ENCODE data around the gene BCL2.

BCL2 gene

GRCh38 chr18:63145166-63145850 lies 174.3 kb downstream of the BCL2 start:
- no peak overlapping the region for H3K4me3 ChIP-seq
- peaks cover 0 to 9% (median 0%) of the 10 kb centered on the region in 11 experiments; a peak in 2 of 22 replicates for H4K20me1 ChIP-seq
- peak overlapping the region in 9 of 11 experiments; percentile 15 to 88 (median 76); a peak in 14 of 22 replicates for H3K27ac ChIP-seq
- peaks cover 0 to 41% (median 22%) of the 10 kb centered on the region in 11 experiments; a peak in 16 of 22 replicates for H3K36me3 ChIP-seq
- H3K27me3 ChIP-seq: no peaks in the 10 kb centered on the region
- H3K9ac ChIP-seq: peak overlapping the region in 4 of 11 experiments; percentile 26 to 49 (median 41); a peak in 10 of 22 replicates
- H3K4me1 ChIP-seq: peaks cover 62 to 82% (median 73%) of the 10 kb centered on the region in 10 experiments
- H3K9me3 ChIP-seq (replicated peaks in 1 of 11): peaks cover 0 to 34% (median 15%) of the 10 kb centered on the region in 11 experiments; a peak in 15 of 22 replicates
- no peak for TF ChIP-seq Cebpa-rat (IDR thresholded peaks at IDR 0.05)
- peak overlapping the region; percentile 85 to 97 (median 92) for H3K4me2 ChIP-seq

GRCh38 chr18:63144748-63145147 lies 174.8 kb downstream of the BCL2 start:
- H3K27me3 ChIP-seq: no peaks in the 10 kb centered on the region
- TF ChIP-seq Cebpa-rat (IDR thresholded peaks at IDR 0.05): no peak
- H3K9me3 ChIP-seq (replicated peaks in 1 of 11): peaks cover 0 to 38% (median 19%) of the 10 kb centered on the region in 11 experiments; a peak in 14 of 22 replicates
- peak overlapping the region in 9 of 11 experiments; percentile 15 to 88 (median 76); a peak in 15 of 22 replicates for H3K27ac ChIP-seq
- peaks cover 66 to 88% (median 79%) of the 10 kb centered on the region in 10 experiments for H3K4me1 ChIP-seq
- peak overlapping the region in 5 of 11 experiments; percentile 1 to 74 (median 48); a peak in 9 of 22 replicates for H3K9ac ChIP-seq
- no peak overlapping the region for H3K4me3 ChIP-seq
- H4K20me1 ChIP-seq: peaks cover 0 to 9% (median 0%) of the 10 kb centered on the region in 11 experiments; a peak in 2 of 22 replicates
- peak overlapping the region; percentile 85 to 97 (median 92) for H3K4me2 ChIP-seq
- H3K36me3 ChIP-seq: peaks cover 0 to 37% (median 17%) of the 10 kb centered on the region in 11 experiments; a peak in 16 of 22 replicates

- H3K4me1 ChIP-seq: peaks cover 80 to 100% (median 93%) of the 10 kb centered on the region in 10 experiments
- H3K9ac ChIP-seq: peak overlapping the region; percentile 47 to 74 (median 63); a peak in 21 of 22 replicates
- H4K20me1 ChIP-seq: peaks cover 0 to 9% (median 0%) of the 10 kb centered on the region in 11 experiments; a peak in 2 of 22 replicates
- peak overlapping the region; percentile 13 to 88 (median 76); a peak in 21 of 22 replicates for H3K27ac ChIP-seq
- peak overlapping the region; percentile 28 to 55 (median 42); a peak in 19 of 20 replicates for H3K4me3 ChIP-seq
- peaks cover 0 to 23% (median 7%) of the 10 kb centered on the region in 11 experiments; a peak in 9 of 22 replicates for H3K36me3 ChIP-seq
- no peak for TF ChIP-seq Cebpa-rat (IDR thresholded peaks at IDR 0.05)
- H3K27me3 ChIP-seq: no peaks in the 10 kb centered on the region
- H3K4me2 ChIP-seq: peak overlapping the region; percentile 85 to 97 (median 92)
- H3K9me3 ChIP-seq (replicated peaks in 1 of 11): peaks cover 0 to 26% (median 14%) of the 10 kb centered on the region in 11 experiments; a peak in 13 of 22 replicates
Observed at GRCh38 chr18:63143330-63143771, 176.2 kb downstream of the BCL2 start.

- Histone ChIP-seq H4K20me1 (peaks cover 0 to 9% (median 0%) of the 10 kb centered on the region in 11 experiments; a peak in 2 of 22 replicates), H3K9ac (peak overlapping the region; percentile 47 to 74 (median 63); a peak in 21 of 22 replicates), H3K36me3 (peaks cover 0 to 17% (median 7%) of the 10 kb centered on the region in 11 experiments; a peak in 6 of 22 replicates), H3K4me1 (peaks cover 87 to 100% (median 99%) of the 10 kb centered on the region in 10 experiments), H3K27ac (peak overlapping the region; percentile 13 to 88 (median 77); a peak in 21 of 22 replicates), H3K27me3 (no peaks in the 10 kb centered on the region), H3K4me3 (peak overlapping the region; percentile 28 to 55 (median 42); a peak in 19 of 20 replicates), H3K9me3 (replicated peaks in 1 of 11) (peaks cover 0 to 23% (median 13%) of the 10 kb centered on the region in 11 experiments; a peak in 13 of 22 replicates), H3K4me2 (peak overlapping the region; percentile 85 to 97 (median 92))
- no peak for TF ChIP-seq Cebpa-rat (IDR thresholded peaks at IDR 0.05)
Observed at GRCh38 chr18:63142594-63143225, 176.9 kb downstream of the BCL2 start.

- Histone ChIP-seq H3K4me1 (peaks cover 96 to 100% (median 100%) of the 10 kb centered on the region in 10 experiments), H3K4me2 (peak overlapping the region; percentile 85 to 97 (median 92)), H3K9me3 (replicated peaks in 1 of 11) (peaks cover 0 to 14% (median 12%) of the 10 kb centered on the region in 11 experiments; a peak in 13 of 22 replicates), H3K27ac (peak overlapping the region in 10 of 11 experiments; percentile 71 to 88 (median 78); a peak in 21 of 22 replicates), H3K9ac (peak overlapping the region; percentile 17 to 74 (median 63); a peak in 20 of 22 replicates), H4K20me1 (peaks cover 0 to 9% (median 0%) of the 10 kb centered on the region in 11 experiments; a peak in 2 of 22 replicates), H3K27me3 (no peaks in the 10 kb centered on the region), H3K4me3 (peak overlapping the region in 9 of 10 experiments; percentile 12 to 55 (median 43); a peak in 12 of 20 replicates), H3K36me3 (peaks cover 0 to 14% (median 7%) of the 10 kb centered on the region in 11 experiments; a peak in 6 of 22 replicates)
- no peak for TF ChIP-seq Cebpa-rat (IDR thresholded peaks at IDR 0.05)
Observed at GRCh38 chr18:63141778-63142176, 177.8 kb downstream of the BCL2 start.

GRCh38 chr18:63140997-63141777 lies 178.4 kb downstream of the BCL2 start:
- H3K9ac ChIP-seq: peak overlapping the region; percentile 17 to 74 (median 45); a peak in 17 of 22 replicates
- H3K4me1 ChIP-seq: peaks cover 96 to 100% (median 100%) of the 10 kb centered on the region in 10 experiments
- no peak for TF ChIP-seq Cebpa-rat (IDR thresholded peaks at IDR 0.05)
- peak overlapping the region in 8 of 10 experiments; percentile 6 to 48 (median 14); a peak in 5 of 20 replicates for H3K4me3 ChIP-seq
- H3K27ac ChIP-seq: peak overlapping the region in 10 of 11 experiments; percentile 71 to 88 (median 78); a peak in 21 of 22 replicates
- peaks cover 0 to 9% (median 0%) of the 10 kb centered on the region in 11 experiments; a peak in 2 of 22 replicates for H4K20me1 ChIP-seq
- peak overlapping the region; percentile 85 to 97 (median 92) for H3K4me2 ChIP-seq
- H3K9me3 ChIP-seq (replicated peaks in 1 of 11): peaks cover 0 to 14% (median 12%) of the 10 kb centered on the region in 11 experiments; a peak in 13 of 22 replicates
- peaks cover 0 to 14% (median 7%) of the 10 kb centered on the region in 11 experiments; a peak in 6 of 22 replicates for H3K36me3 ChIP-seq
- H3K27me3 ChIP-seq: no peaks in the 10 kb centered on the region

GRCh38 chr18:63140038-63140450 lies 179.5 kb downstream of the BCL2 start:
- TF ChIP-seq Cebpa-rat (IDR thresholded peaks at IDR 0.05): no peak
- Histone ChIP-seq H3K4me2 (peak overlapping the region; percentile 85 to 97 (median 92)), H3K4me1 (peaks cover 87 to 100% (median 100%) of the 10 kb centered on the region in 10 experiments), H3K9ac (peak overlapping the region in 4 of 11 experiments; percentile 70 to 74 (median 71); a peak in 4 of 22 replicates), H3K27me3 (no peaks in the 10 kb centered on the region), H3K36me3 (peaks cover 0 to 14% (median 7%) of the 10 kb centered on the region in 11 experiments; a peak in 7 of 22 replicates), H4K20me1 (peaks cover 0 to 9% (median 0%) of the 10 kb centered on the region in 11 experiments; a peak in 2 of 22 replicates), H3K27ac (peak overlapping the region; percentile 43 to 88 (median 77); a peak in 20 of 22 replicates), H3K9me3 (replicated peaks in 1 of 11) (peaks cover 0 to 22% (median 12%) of the 10 kb centered on the region in 11 experiments; a peak in 13 of 22 replicates), H3K4me3 (peak overlapping the region in 2 of 10 experiments; percentile 19 to 50; a peak in 4 of 20 replicates)
